ENCODE measurements around the gene ARHGEF19. TPM values are rescaled to one million over a fixed set of nuclear protein-coding genes. Genes with fewer than 3 reads are reported as not detected.

Gene ARHGEF19
- total RNA-seq, 1 donor from 2014 or later: 5.7 TPM

DNA sequence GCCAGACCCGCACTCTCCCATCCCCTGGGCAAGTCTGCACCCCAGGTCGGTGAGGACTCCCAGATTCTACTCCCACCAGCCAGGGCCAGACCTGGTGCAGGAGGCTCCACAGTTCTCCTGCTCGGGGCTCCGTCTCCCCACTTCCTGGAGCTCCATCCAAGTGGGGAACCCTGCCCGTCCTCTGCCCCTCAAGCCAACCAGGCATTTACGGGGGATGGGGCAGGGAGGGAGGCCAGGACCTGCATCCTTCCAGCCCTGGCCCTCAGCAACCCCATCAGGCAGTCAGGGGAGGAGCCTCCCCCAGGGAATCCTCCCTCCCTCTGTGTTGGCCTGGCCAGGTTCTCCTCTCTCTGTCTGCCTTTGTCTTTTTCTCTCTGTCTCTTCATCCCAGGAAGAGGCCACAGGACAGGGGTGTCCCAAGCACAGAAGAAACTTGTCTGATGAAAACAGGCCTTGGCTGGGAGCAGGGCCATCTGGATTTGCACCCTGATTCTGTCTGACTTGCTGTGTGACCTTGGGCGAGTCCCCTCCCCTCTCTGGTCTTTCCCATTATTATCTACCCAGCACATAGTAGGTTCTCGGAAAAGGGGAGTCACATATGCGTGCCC lies 38.1 kb downstream of the ARHGEF19 start:
- peak overlapping the region; percentile 47 for H3K27ac Mint-ChIP-seq (ENCODE audit: unreplicated experiment)
- no peak for FAIRE-seq

DNA sequence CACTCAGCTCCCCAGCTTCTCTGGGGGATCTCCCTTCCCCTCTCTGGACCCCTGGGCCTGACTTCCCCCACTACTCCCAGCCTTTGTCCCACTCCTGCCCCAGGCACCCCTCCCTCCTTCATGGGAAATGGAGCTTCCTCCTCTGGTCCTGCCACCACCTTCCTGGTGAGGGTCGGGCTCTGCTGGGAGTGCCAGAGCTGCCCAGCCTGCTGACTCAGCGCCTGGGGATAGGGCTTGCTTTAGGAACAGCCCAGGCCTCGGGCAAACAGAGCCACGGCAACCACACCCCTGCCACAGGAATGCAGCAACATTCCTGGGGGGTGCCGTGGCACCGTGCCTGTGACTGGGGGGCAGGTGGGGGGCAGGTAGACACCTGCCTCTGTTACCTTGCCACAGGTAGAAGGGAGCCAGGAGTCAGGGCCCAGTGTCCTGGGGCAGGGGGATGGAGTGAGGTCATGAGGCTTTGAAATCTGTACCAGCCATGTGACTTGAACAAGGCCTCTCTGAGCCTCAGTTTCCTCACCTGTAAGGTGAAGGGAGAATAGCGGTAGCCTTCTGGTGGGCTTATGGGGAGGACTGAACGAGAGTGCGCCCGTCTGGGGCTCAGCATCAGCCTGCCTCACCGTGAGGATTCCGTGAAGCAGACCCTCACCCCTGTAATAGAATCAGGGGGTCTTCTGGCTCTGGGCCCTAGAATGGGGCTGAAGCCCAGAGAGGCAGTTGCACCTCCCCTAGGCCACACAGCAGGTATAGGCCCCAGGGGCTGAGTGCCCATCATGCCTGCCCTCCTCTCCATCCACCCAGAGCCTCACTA lies 38.8 kb downstream of the ARHGEF19 start:
- peaks cover 28% of the 10 kb centered on the region for H3K4me1 Mint-ChIP-seq (ENCODE audit: low read depth, unreplicated experiment)

More for the DNA sequence above, 38.1 kb downstream of the ARHGEF19 start:
- Mint-ChIP-seq H3K9me3 (ENCODE audit: unreplicated experiment) (no peaks in the 10 kb centered on the region), H3K36me3 (ENCODE audit: low read depth, unreplicated experiment) (no peaks in the 10 kb centered on the region), H3K4me1 (ENCODE audit: low read depth, unreplicated experiment) (peaks cover 31% of the 10 kb centered on the region), H3K27me3 (ENCODE audit: low read depth, unreplicated experiment) (peaks cover 6% of the 10 kb centered on the region), H3K4me3 (ENCODE audit: unreplicated experiment) (no peak overlapping the region)
- H3K27ac ChIP-seq (ENCODE audit: low read depth, low read length): no peak overlapping the region
- no peak overlapping the region for H2AFZ ChIP-seq (ENCODE audit: low read depth, low read length)
- DNase-seq (ENCODE audit: low read depth): no peak
- no peak for TF ChIP-seq EZH2 (IDR thresholded peaks at IDR 0.05; ENCODE audit: insufficient read depth, low read length)
- TF ChIP-seq, protein P1, sequence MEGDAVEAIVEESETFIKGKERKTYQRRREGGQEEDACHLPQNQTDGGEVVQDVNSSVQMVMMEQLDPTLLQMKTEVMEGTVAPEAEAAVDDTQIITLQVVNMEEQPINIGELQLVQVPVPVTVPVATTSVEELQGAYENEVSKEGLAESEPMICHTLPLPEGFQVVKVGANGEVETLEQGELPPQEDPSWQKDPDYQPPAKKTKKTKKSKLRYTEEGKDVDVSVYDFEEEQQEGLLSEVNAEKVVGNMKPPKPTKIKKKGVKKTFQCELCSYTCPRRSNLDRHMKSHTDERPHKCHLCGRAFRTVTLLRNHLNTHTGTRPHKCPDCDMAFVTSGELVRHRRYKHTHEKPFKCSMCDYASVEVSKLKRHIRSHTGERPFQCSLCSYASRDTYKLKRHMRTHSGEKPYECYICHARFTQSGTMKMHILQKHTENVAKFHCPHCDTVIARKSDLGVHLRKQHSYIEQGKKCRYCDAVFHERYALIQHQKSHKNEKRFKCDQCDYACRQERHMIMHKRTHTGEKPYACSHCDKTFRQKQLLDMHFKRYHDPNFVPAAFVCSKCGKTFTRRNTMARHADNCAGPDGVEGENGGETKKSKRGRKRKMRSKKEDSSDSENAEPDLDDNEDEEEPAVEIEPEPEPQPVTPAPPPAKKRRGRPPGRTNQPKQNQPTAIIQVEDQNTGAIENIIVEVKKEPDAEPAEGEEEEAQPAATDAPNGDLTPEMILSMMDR (IDR thresholded peaks at IDR 0.05; ENCODE audit: insufficient read depth, low read depth, low read length): no peak
- no peak overlapping the region for H3K4me3 ChIP-seq (ENCODE audit: insufficient read depth, low read depth, low read length)
- H3K4me2 ChIP-seq (ENCODE audit: low read length): no peak overlapping the region
- no peaks in the 10 kb centered on the region for H3K36me3 ChIP-seq (ENCODE audit: insufficient read depth, low read length)
- no peaks in the 10 kb centered on the region for H3K79me2 ChIP-seq (ENCODE audit: insufficient read depth, low read length)
- no peaks in the 10 kb centered on the region for H3K9me3 ChIP-seq (ENCODE audit: insufficient read depth, low read depth, low read length)
- peaks cover 51% of the 10 kb centered on the region for H3K4me1 ChIP-seq (ENCODE audit: insufficient read depth, low read length)
- no peaks in the 10 kb centered on the region for H3K27me3 ChIP-seq (ENCODE audit: insufficient read depth, low read length)
- peak overlapping the region; percentile 12 for H3K9ac ChIP-seq (ENCODE audit: low read length)
- H4K20me1 ChIP-seq (ENCODE audit: insufficient read depth, low read length): no peaks in the 10 kb centered on the region

More for the DNA sequence above, 38.8 kb downstream of the ARHGEF19 start:
- Histone ChIP-seq H3K9me3 (ENCODE audit: insufficient read depth, low read depth, low read length) (no peaks in the 10 kb centered on the region), H3K79me2 (ENCODE audit: insufficient read depth, low read length) (no peaks in the 10 kb centered on the region), H3K27me3 (ENCODE audit: insufficient read depth, low read length) (no peaks in the 10 kb centered on the region), H3K36me3 (ENCODE audit: insufficient read depth, low read length) (no peaks in the 10 kb centered on the region), H3K4me3 (ENCODE audit: insufficient read depth, low read depth, low read length) (no peak overlapping the region), H3K27ac (ENCODE audit: low read depth, low read length) (peak overlapping the region; percentile 78), H4K20me1 (ENCODE audit: insufficient read depth, low read length) (no peaks in the 10 kb centered on the region), H2AFZ (ENCODE audit: low read depth, low read length) (peak overlapping the region; percentile 44), H3K4me2 (ENCODE audit: low read length) (peak overlapping the region; percentile 67), H3K9ac (ENCODE audit: low read length) (peak overlapping the region; percentile 65), H3K4me1 (ENCODE audit: insufficient read depth, low read length) (peaks cover 44% of the 10 kb centered on the region)
- H3K27me3 Mint-ChIP-seq (ENCODE audit: low read depth, unreplicated experiment): peaks cover 7% of the 10 kb centered on the region
- H3K36me3 Mint-ChIP-seq (ENCODE audit: low read depth, unreplicated experiment): no peaks in the 10 kb centered on the region
- H3K9me3 Mint-ChIP-seq (ENCODE audit: unreplicated experiment): no peaks in the 10 kb centered on the region
- FAIRE-seq (no peak), DNase-seq (ENCODE audit: low read depth) (peak; percentile 77)
- TF ChIP-seq, protein P1 (IDR thresholded peaks at IDR 0.05; ENCODE audit: insufficient read depth, low read depth, low read length): no peak
- no peak for TF ChIP-seq EZH2 (IDR thresholded peaks at IDR 0.05; ENCODE audit: insufficient read depth, low read length)
- H3K27ac Mint-ChIP-seq (ENCODE audit: unreplicated experiment): peak overlapping the region; percentile 95
- H3K4me3 Mint-ChIP-seq (ENCODE audit: unreplicated experiment): peak overlapping the region; percentile 60
